Measurements from ENCODE around the gene UNCX. TPM values are rescaled to one million over a fixed set of nuclear protein-coding genes. Genes with fewer than 3 reads are reported as not detected.

Gene UNCX
- total RNA-seq, 1 experiment from 2014 or later: not detected

- no peak for DNase-seq (ENCODE audit: low read depth)
These were observed 18.2 kb upstream of the UNCX start for GRCh38 chr7:1214516-1214915.

DNA sequence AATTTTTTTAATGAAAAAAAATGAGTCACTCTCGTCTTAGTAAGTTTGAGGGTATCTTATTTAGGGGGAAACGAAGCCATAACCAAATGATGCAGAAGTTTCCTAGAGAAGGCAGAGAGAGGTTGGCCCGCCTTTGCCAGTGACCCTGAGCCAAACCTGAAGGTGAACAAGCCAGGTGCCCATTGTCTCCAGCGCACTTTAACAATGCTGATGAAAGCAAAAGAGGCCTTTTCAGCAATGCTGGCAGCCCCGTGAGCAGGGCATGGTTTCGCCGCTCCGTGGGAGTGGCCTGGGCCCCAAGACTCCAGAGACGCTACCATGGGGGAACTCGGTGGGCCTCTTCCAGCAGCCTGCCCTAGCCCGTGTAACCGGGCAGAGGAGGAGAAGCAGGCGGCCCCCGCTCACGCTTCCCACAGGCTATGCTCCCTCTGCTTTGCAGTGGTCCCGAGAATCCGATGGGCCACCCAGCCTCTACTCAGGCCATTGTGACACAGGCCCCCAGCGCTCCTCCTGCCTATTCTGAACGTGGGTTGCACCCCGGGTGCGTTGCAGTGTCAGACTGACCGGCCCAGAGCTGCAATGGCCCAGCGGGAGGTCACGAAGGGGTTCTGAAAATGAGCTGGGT is 14.0 kb upstream of the UNCX start:
- no peak for DNase-seq (ENCODE audit: low read depth)

DNA sequence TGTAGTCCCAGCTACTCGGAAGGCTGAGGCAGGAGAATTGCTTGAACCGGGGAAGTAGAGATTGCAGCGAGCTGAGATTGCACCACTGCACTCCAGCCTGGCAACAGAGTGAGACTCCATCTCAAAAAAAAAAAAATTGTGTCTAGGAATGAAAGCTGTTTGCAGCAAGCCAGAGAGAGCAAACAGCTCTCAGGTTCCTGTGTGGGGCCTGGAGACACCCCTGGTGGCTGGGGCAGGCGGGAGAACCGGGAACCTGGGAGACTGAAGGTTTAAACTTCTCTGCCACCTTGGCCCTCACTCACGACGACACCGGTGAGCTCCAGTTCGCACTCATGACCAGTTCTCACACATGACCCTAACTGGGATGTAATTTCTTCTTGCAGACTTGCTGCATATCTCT is 13.2 kb upstream of the UNCX start:
- DNase-seq (ENCODE audit: low read depth): no peak

- DNase-seq (ENCODE audit: low read depth): no peak
These were observed 12.5 kb upstream of the UNCX start for GRCh38 chr7:1220000-1220726.

GRCh38 chr7:1220977-1221745 is 11.5 kb upstream of the UNCX start:
- DNase-seq (ENCODE audit: low read depth): no peak

GRCh38 chr7:1223196-1223981 is 9.3 kb upstream of the UNCX start:
- DNase-seq (ENCODE audit: low read depth): no peak

GRCh38 chr7:1224086-1224716 is 8.5 kb upstream of the UNCX start:
- no peak for DNase-seq (ENCODE audit: low read depth)

- no peak for DNase-seq (ENCODE audit: low read depth)
These were observed 7.6 kb upstream of the UNCX start for GRCh38 chr7:1225030-1225429.

GRCh38 chr7:1225441-1226185 is 7.1 kb upstream of the UNCX start:
- no peak for DNase-seq (ENCODE audit: low read depth)

GRCh38 chr7:1226186-1226901 is 6.3 kb upstream of the UNCX start:
- DNase-seq (ENCODE audit: low read depth): no peak

DNA sequence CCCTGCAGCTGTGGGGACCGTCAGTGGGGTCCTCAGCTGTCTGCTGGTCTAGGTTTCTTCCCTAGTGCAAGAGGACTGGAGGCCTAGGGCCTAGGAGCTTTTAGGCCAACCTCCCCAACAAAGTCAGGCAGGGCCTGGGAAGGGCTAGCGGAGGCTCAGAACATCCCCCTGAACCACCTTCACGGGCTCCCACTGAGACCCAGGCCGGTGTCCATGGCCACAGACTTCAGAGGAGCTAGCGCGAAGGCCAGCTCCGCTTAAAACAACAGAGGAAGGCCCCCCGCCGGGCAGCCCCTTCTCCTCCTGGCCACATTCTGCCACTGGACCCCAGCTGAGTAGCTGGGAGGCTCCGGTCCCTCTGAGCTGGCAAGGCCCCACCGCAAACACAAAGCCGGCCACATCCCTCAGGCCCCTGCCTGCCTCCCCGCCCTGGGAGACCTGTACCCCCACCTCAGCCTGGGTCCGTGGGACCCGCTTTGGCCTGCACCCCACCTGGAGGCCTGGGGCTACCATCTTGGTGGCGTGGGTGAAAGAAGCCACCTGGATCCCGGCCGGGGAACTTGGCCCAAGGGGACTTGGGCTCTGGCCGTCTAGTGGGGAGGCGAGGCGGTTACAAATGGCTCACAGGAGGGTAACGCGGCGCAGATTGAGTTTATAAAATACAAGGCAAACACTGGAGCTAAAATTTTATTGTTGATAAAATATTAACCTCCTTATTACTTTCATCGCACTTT is 5.4 kb upstream of the UNCX start:
- no peak for DNase-seq (ENCODE audit: low read depth)

DNA sequence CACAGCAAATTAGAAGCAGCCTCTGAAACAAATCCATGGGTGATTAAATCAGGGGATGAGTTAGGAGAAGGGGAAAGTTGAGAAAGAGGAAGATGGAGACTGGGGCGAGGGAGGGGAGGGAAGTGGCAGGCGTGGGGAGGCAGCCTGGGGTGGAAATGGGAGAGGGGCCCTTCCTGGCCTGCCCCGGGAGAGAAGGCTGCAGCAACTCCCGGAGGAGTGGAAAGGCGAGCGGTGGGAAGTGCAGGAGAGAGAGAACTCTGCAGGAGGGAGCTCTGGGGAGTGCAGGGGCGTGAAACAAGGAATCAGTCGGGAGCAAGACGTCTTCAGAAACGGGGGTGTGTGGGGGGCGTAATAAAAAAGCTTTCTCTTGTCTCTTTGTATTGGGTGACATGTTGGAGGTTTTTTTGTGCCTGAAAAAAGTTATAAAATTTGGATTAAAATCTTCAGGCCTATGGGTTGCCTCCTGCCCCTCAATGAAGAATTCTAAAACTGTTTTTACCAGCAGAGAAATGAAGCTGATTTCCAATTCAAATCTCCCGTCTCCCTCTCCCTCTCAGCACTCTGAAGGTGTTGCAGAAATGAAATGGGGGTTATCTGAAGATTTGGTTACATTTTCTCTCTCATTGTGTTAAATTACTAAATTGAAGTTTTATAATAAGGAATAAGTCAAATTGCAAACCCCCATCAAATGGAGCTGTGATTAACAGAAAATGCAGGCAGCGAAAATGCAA is 4.7 kb upstream of the UNCX start:
- DNase-seq (ENCODE audit: low read depth): no peak

DNA sequence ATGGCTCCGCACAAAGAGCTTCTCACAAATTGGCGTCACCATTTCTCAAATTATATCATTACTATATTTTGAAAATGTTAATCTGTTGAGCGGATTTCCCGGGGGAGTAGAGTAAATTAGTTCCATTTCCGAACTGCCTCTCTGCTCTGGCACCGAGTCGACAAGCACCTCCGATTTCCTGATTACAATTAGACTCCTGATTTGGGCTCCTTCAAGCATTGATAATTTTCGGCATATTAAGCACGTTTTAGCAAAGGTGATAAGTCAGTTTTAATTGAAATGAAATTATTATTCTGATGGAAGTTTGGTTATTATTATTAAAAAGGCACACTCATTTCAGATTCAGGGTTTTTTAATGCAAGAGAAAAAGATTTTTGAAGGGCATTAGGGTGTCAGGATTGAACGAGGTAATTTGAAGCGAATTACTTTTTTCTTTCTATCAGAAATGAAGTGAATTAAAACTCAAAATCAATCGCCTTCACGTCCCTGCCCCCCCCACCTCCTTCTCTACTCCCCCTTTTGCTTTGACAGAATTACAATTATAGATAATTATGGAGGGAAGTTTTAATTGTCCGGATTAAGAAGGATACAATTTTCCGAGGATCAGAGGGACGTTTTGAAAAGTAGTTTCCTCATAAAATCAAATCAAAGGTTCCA is 4.0 kb upstream of the UNCX start:
- no peak for DNase-seq (ENCODE audit: low read depth)

- DNase-seq (ENCODE audit: low read depth): no peak
These were observed 3.3 kb upstream of the UNCX start for GRCh38 chr7:1229202-1229947.

GRCh38 chr7:1229956-1230355 is 2.7 kb upstream of the UNCX start:
- DNase-seq (ENCODE audit: low read depth): no peak

GRCh38 chr7:1230411-1231213 is 2.1 kb upstream of the UNCX start:
- no peak for DNase-seq (ENCODE audit: low read depth)

All from HT1080 (cell line).